Measurements from ENCODE around the gene RCN2. TPM values are rescaled to one million over a fixed set of nuclear protein-coding genes. Genes with fewer than 3 reads are reported as not detected.
A peak's percentile ranks its signal among the peaks of the same experiment; 100 is the strongest.

RCN2 gene
- total and polyA plus RNA-seq, 2 experiments from 2014 or later: 170 to 327 TPM

GRCh38 chr15:76968306-76968705 lies 36.8 kb downstream of the RCN2 start (continued):
- TF ChIP-seq REST (IDR thresholded peaks at IDR 0.05; ENCODE audit: unreplicated experiment) (no peak), EZH2 (IDR thresholded peaks at IDR 0.05; ENCODE audit: low read depth, unreplicated experiment) (no peak), STAT1 (IDR thresholded peaks at IDR 0.05; ENCODE audit: unreplicated experiment) (no peak)

GRCh38 chr15:76972389-76973361 lies 41.1 kb downstream of the RCN2 start:
- Histone ChIP-seq H3K27ac (ENCODE audit: low read depth) (no peak overlapping the region), H2AFZ (0 out of 2 replicates have a peak overlapping the region, but pooled peaks have one; percentile 14), H3K4me2 (no peak overlapping the region), H3K4me1 (ENCODE audit: insufficient read depth) (peaks cover 4% of the 10 kb centered on the region; the same call in 1 of the 2 replicates), H3K9me2 (ENCODE audit: insufficient read depth) (peaks cover 6% of the 10 kb centered on the region; the same call in 1 of the 2 replicates), H3K36me3 (ENCODE audit: insufficient read depth) (no peaks in the 10 kb centered on the region), H3K27me3 (ENCODE audit: insufficient read depth) (no peaks in the 10 kb centered on the region), H3K79me2 (replicated peaks; ENCODE audit: insufficient read depth) (no peaks in the 10 kb centered on the region), H3F3A (replicated peaks; ENCODE audit: low read depth) (no peaks in the 10 kb centered on the region), H4K20me1 (replicated peaks; ENCODE audit: insufficient read depth) (no peaks in the 10 kb centered on the region), H3K4me3 (no peak overlapping the region)
- H3K36me3 Mint-ChIP-seq (ENCODE audit: low read depth): no peaks in the 10 kb centered on the region; the same call in 2 of the 3 replicates
- DNase-seq (ENCODE audit: low spot score) (no peak), ATAC-seq (peak; percentile 70)
- no peaks in the 10 kb centered on the region for H3K9me3 Mint-ChIP-seq
- no peak overlapping the region for H3K27ac Mint-ChIP-seq
- no peak overlapping the region for H3K4me3 Mint-ChIP-seq
- no peaks in the 10 kb centered on the region for H3K27me3 Mint-ChIP-seq (ENCODE audit: insufficient read depth, low read depth, poor library complexity)
- H3K4me1 Mint-ChIP-seq: peaks cover 5% of the 10 kb centered on the region
- TF ChIP-seq STAT1 (IDR thresholded peaks at IDR 0.05; ENCODE audit: unreplicated experiment): no peak
- no peak for TF ChIP-seq ETS1 (IDR thresholded peaks at IDR 0.05)
- no peak for TF ChIP-seq JUNB (IDR thresholded peaks at IDR 0.05; ENCODE audit: unreplicated experiment)
- no peak for TF ChIP-seq ZNF114 (CRISPR knock-in tag; IDR thresholded peaks at IDR 0.05)
- no peak for TF ChIP-seq REST (IDR thresholded peaks at IDR 0.05; ENCODE audit: unreplicated experiment)
- no peak for TF ChIP-seq EZH2phosphoT487 (IDR thresholded peaks at IDR 0.05; ENCODE audit: unreplicated experiment)
- no peak for TF ChIP-seq ZNF331 (CRISPR knock-in tag; IDR thresholded peaks at IDR 0.05; ENCODE audit: low read depth)
- no peak for TF ChIP-seq CTCF (conservative IDR thresholded peaks at IDR 0.05; ENCODE audit: low read depth in 2 of 2)
- no peak for TF ChIP-seq CREB1 (CRISPR knock-in tag; IDR thresholded peaks at IDR 0.05; ENCODE audit: low read depth)
- TF ChIP-seq NANOG (IDR thresholded peaks at IDR 0.05; ENCODE audit: borderline replicate concordance): no peak
- TF ChIP-seq POLR2AphosphoS5 (IDR thresholded peaks at IDR 0.05; ENCODE audit: low read depth): no peak
